ENCODE measurements around the gene MTG2.

- TF ChIP-seq CTCF (conservative IDR thresholded peaks at IDR 0.05; ENCODE audit: low read depth, low read length), result no peak
- no peak for TF ChIP-seq EZH2phosphoT487 (IDR thresholded peaks at IDR 0.05; ENCODE audit: borderline replicate concordance, low read length)
- no peak for TF ChIP-seq EZH2 (IDR thresholded peaks at IDR 0.05; ENCODE audit: low read length, unreplicated experiment)
Observed at GRCh38 chr20:62171245-62171644, 11.6 kb upstream of the MTG2 start.

All from PC-3 (cell line).